ENCODE measurements around the gene DEUP1. TPM values are rescaled to one million over a fixed set of nuclear protein-coding genes. Genes with fewer than 3 reads are reported as not detected.
"Not testable (repeated sequence)": the region's sequence is repeated elsewhere in the genome, so short reads cannot be mapped to it uniquely, and the experiment has no call there.

DEUP1 gene
- total RNA-seq, 3 donors from 2014 or later, result 0.59 TPM; not detected in 2

DNA sequence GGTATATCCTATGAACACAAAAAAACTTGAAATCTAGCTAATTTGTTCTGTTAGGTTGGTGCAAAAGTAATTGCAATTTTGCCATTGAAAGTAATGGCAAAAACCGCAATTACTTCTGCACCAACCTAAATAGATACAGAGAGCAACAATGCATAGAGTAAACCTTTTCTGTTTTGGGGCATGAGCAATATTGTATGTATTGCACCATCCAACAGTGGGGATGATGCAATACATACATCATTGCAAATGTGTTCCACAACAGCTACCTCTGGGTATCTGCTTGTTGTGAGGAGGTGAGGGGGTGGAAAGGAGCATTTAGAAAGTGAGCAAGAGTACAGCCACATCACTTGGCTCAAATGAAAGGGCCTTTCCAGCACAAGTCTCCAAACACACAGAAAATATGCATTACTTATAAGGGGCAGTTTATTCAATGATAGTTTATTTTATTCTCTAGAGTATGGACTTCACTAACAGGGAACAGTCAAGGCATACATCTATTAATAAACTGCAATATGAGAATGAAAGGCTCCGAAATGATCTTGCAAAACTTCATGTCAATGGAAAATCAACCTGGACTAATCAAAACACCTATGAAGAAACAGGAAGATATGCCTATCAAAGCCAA, 77.3 kb downstream of the DEUP1 start:
- no peak for TF ChIP-seq POLR2A (IDR thresholded peaks at IDR 0.05)
- TF ChIP-seq, protein P1, sequence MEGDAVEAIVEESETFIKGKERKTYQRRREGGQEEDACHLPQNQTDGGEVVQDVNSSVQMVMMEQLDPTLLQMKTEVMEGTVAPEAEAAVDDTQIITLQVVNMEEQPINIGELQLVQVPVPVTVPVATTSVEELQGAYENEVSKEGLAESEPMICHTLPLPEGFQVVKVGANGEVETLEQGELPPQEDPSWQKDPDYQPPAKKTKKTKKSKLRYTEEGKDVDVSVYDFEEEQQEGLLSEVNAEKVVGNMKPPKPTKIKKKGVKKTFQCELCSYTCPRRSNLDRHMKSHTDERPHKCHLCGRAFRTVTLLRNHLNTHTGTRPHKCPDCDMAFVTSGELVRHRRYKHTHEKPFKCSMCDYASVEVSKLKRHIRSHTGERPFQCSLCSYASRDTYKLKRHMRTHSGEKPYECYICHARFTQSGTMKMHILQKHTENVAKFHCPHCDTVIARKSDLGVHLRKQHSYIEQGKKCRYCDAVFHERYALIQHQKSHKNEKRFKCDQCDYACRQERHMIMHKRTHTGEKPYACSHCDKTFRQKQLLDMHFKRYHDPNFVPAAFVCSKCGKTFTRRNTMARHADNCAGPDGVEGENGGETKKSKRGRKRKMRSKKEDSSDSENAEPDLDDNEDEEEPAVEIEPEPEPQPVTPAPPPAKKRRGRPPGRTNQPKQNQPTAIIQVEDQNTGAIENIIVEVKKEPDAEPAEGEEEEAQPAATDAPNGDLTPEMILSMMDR (IDR thresholded peaks at IDR 0.05), result no peak
- no peak for TF ChIP-seq POLR2AphosphoS5 (IDR thresholded peaks at IDR 0.05)
- DNase-seq (ENCODE audit: low spot score in 2 of 2), result no peak
- Histone ChIP-seq H3K4me3 (no peak overlapping the region), H3K36me3 (no peaks in the 10 kb centered on the region), H3K4me1 (no peaks in the 10 kb centered on the region), H3K27me3 (no peaks in the 10 kb centered on the region), H3K9me3 (no peaks in the 10 kb centered on the region), H3K27ac (no peak overlapping the region)
- intact Hi-C loops (cut with DNase I; ENCODE audit: low total_unique reads), result no loop called here

DNA sequence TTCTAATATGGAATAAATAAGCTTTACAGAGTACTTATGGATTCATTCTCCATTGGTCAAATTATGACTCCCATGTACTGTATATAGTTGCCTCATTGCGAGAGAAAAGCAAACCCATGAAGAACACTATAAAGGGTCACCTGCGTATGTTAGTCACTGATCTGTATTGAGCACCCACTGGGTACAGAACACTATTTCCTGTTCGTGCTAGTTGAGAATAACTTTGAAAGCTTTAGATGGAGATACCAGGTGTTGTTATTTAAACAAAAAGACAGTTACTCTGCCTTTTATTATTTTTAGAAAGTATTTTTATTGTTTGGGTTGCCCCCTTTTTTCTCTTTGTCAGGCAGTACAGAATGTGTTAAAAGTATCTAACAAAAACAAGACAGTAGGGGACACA, 79.9 kb downstream of the DEUP1 start:
- no peak for DNase-seq (ENCODE audit: low spot score in 2 of 2)
- no peak overlapping the region for H3K4me3 ChIP-seq
- H3K9me3 ChIP-seq, result no peaks in the 10 kb centered on the region
- H3K4me1 ChIP-seq, result no peaks in the 10 kb centered on the region
- TF ChIP-seq POLR2A (IDR thresholded peaks at IDR 0.05) (no peak), POLR2AphosphoS5 (IDR thresholded peaks at IDR 0.05) (no peak)
- TF ChIP-seq, protein P1 (IDR thresholded peaks at IDR 0.05), result no peak
- H3K36me3 ChIP-seq, result no peaks in the 10 kb centered on the region
- intact Hi-C loops (cut with DNase I; ENCODE audit: low total_unique reads), result no loop called here
- no peaks in the 10 kb centered on the region for H3K27me3 ChIP-seq
- H3K27ac ChIP-seq, result no peak overlapping the region

DNA sequence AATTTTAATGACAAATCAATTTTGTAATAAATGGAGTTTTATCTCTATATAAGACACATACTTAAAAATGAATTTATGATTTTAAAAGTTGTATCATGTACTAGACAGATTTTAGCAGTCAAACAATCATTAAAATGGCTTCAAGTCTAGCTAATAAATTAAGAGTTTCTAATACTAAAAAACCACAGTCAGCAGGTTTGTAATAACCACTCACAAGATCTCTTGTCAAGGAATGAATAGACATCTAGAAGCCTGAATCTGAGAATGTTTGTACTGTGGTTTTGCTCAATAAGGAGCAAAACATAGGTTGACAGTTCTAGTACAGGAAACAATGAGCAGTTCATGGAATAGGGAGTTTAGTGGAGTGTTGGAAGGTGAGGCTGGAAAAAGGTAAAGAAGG, 81.2 kb downstream of the DEUP1 start:
- no peaks in the 10 kb centered on the region for H3K36me3 ChIP-seq
- no peak for DNase-seq (ENCODE audit: low spot score in 2 of 2)
- no peaks in the 10 kb centered on the region for H3K4me1 ChIP-seq
- intact Hi-C loops (cut with DNase I; ENCODE audit: low total_unique reads), result no loop called here
- TF ChIP-seq POLR2AphosphoS5 (IDR thresholded peaks at IDR 0.05) (no peak), POLR2A (IDR thresholded peaks at IDR 0.05) (no peak)
- TF ChIP-seq, protein P1 (IDR thresholded peaks at IDR 0.05), result no peak
- H3K27me3 ChIP-seq, result no peaks in the 10 kb centered on the region
- no peak overlapping the region for H3K27ac ChIP-seq
- H3K4me3 ChIP-seq, result no peak overlapping the region
- no peaks in the 10 kb centered on the region for H3K9me3 ChIP-seq

DNA sequence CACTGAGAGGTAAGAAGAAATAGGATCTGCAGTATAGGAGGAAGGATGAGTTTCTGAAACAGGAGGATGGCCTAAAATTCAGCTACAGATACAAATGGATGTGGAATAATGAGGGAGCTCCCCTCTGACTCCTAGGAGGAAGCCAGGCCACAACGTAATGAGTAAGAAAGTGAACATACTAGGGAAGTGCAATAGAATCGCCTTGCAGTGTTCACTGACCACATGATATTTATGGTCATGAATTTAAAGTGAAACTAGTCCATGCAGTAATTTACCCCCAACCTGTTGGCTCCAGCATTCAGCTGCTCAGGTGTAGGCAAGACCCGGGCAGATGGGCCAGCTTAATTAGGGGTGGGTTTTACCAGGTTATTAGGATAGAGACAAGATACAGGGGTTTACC, 101.7 kb downstream of the DEUP1 start:
- intact Hi-C loops (cut with DNase I; ENCODE audit: low total_unique reads), result no loop called here
- Histone ChIP-seq H3K27me3 (no peaks in the 10 kb centered on the region), H3K4me3 (no peak overlapping the region), H3K27ac (no peak overlapping the region), H3K9me3 (no peaks in the 10 kb centered on the region), H3K4me1 (no peaks in the 10 kb centered on the region), H3K36me3 (no peaks in the 10 kb centered on the region)
- TF ChIP-seq POLR2AphosphoS5 (IDR thresholded peaks at IDR 0.05), result no peak
- TF ChIP-seq POLR2A (IDR thresholded peaks at IDR 0.05), result no peak
- TF ChIP-seq, protein P1 (IDR thresholded peaks at IDR 0.05), result no peak
- DNase-seq (ENCODE audit: low spot score in 2 of 2), result no peak

DNA sequence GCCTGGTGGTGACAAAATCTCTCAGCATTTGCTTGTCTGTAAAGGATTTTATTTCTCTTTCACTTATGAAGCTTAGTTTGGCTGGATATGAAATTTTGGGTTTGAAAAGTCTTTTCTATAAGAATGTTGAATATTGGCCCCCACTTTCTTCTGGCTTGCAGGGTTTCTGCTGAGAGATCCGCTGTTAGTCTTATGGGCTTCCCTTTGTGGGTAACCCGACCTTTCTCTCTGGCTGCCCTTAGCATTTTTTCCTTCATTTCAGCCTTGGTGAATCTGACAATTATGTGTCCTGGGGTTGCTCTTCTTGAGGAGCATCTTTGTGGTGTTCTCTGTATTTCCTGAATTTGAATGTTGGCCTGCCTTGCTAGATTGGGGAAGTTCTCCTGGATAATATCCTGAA, 112.7 kb downstream of the DEUP1 start:
- DNase-seq (ENCODE audit: low spot score in 2 of 2); H3K9me3 ChIP-seq; H3K36me3 ChIP-seq; H3K4me1 ChIP-seq; H3K4me3 ChIP-seq; intact Hi-C loops (cut with DNase I; ENCODE audit: low total_unique reads); H3K27me3 ChIP-seq; H3K27ac ChIP-seq: not testable (repeated sequence)

DNA sequence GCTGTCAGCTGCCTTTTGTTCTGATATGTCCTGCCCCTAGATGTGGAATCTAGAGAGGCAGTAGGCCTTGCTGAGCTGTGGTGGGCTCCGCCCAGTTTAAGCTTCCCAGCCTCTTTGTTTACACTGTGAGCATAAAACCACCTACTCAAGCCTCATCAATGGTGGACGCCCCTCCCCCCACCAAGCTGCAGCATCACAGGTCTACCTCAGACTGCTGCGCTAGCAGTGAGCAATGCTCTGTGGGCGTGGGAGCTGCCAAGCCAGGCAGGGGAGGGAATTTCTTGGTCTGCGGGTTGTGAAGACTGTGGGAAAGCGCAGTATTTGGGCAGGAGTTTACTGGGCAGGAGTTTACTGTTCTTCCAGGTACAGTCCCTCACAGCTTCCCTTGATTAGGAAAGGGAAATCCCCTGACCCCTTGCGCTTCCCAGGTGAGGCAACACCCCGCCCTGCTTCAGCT, 114.1 kb downstream of the DEUP1 start:
- TF ChIP-seq, protein P1 (IDR thresholded peaks at IDR 0.05), result no peak
- no peak for TF ChIP-seq POLR2AphosphoS5 (IDR thresholded peaks at IDR 0.05)
- Histone ChIP-seq H3K9me3 (no peaks in the 10 kb centered on the region), H3K4me1 (no peaks in the 10 kb centered on the region), H3K4me3 (no peak overlapping the region), H3K27ac (no peak overlapping the region), H3K36me3 (peaks cover 5% of the 10 kb centered on the region), H3K27me3 (no peaks in the 10 kb centered on the region)
- DNase-seq (ENCODE audit: low spot score in 2 of 2), result no peak
- intact Hi-C loops (cut with DNase I; ENCODE audit: low total_unique reads), result no loop called here

All from breast epithelium (tissue), 4 donors.